ENCODE measurements around the gene NTF3. TPM values are rescaled to one million over a fixed set of nuclear protein-coding genes. Genes with fewer than 3 reads are reported as not detected.

Gene NTF3
- total RNA-seq, 1 experiment from 2014 or later: not detected

GRCh38 chr12:5537771-5538170 lies 105.9 kb downstream of the NTF3 start:
- Histone ChIP-seq H3K27ac (ENCODE audit: low read depth, low read length) (no peak overlapping the region), H3K27me3 (ENCODE audit: insufficient read depth, low read length) (peaks cover 33% of the 10 kb centered on the region; the same call in 1 of the 2 replicates), H2AFZ (ENCODE audit: low read depth, low read length, poor library complexity, severe bottlenecking) (no peak overlapping the region), H4K20me1 (ENCODE audit: insufficient read depth) (no peaks in the 10 kb centered on the region), H3K79me2 (ENCODE audit: insufficient read depth, low read length) (no peaks in the 10 kb centered on the region), H3K9me3 (ENCODE audit: control insufficient read depth in 1 of 2, insufficient read depth in 1 of 2, low read depth in 1 of 2, low read length in 2 of 2) (no peaks in the 10 kb centered on the region), H3K9me2 (ENCODE audit: insufficient read depth) (no peaks in the 10 kb centered on the region), H3K4me1 (ENCODE audit: control insufficient read depth in 1 of 2, insufficient read depth in 2 of 2, low read length in 2 of 2) (no peaks in the 10 kb centered on the region), H3K36me3 (ENCODE audit: control insufficient read depth in 1 of 2, insufficient read depth in 2 of 2, low read length in 2 of 2) (no peaks in the 10 kb centered on the region), H3K4me3 (replicated peaks in 1 of 2; ENCODE audit: low read depth in 1 of 2, low read length in 2 of 2) (no peak overlapping the region), H3K9ac (ENCODE audit: low read length) (no peak overlapping the region), H3K4me2 (ENCODE audit: low read length) (no peak overlapping the region)
- ChIA-PET POLR2A (no interaction called here), RAD21 (ENCODE audit: low non-redundant PET in 1 of 2, low total read pairs in 2 of 2, uncharacterized antibody in 2 of 2, unreplicated experiment in 2 of 2) (no interaction called here), CTCF (no interaction called here)
- TF ChIP-seq CBX3 (IDR thresholded peaks at IDR 0.05; ENCODE audit: low read depth) (no peak), YY1 (IDR thresholded peaks at IDR 0.05; ENCODE audit: extremely low read depth, insufficient replicate concordance, low read depth, low read length) (no peak), ZNF274 (IDR thresholded peaks at IDR 0.05; ENCODE audit: low read depth, low read length) (no peak), FOSL1 (IDR thresholded peaks at IDR 0.05; ENCODE audit: low read depth) (no peak), ATF3 (IDR thresholded peaks at IDR 0.05) (no peak), JUND (IDR thresholded peaks at IDR 0.05) (no peak), EZH2phosphoT487 (IDR thresholded peaks at IDR 0.05; ENCODE audit: borderline replicate concordance) (no peak), CEBPB (IDR thresholded peaks at IDR 0.05; ENCODE audit: low read depth) (no peak), POLR2A (IDR thresholded peaks at IDR 0.05; ENCODE audit: borderline replicate concordance, extremely low read depth, insufficient read depth, insufficient read length) (no peak), EGR1 (IDR thresholded peaks at IDR 0.05; ENCODE audit: low read depth) (no peak), ZBTB33 (IDR thresholded peaks at IDR 0.05; ENCODE audit: extremely low read depth, insufficient replicate concordance, low read length) (no peak), EZH2 (IDR thresholded peaks at IDR 0.05) (no peak), ELF1 (IDR thresholded peaks at IDR 0.05; ENCODE audit: borderline replicate concordance, low read depth) (no peak), CTCF (IDR thresholded peaks at IDR 0.05 in 2 of 3, conservative IDR thresholded peaks at IDR 0.05 in 1 of 3; ENCODE audit: borderline replicate concordance in 1 of 3, insufficient read depth in 1 of 3, low read depth in 2 of 3, low read length in 2 of 3) (no peak), MAX (IDR thresholded peaks at IDR 0.05) (no peak), SP1 (IDR thresholded peaks at IDR 0.05; ENCODE audit: low read depth) (no peak)
- intact Hi-C loops (cut with micrococcal nuclease): no loop called here
- ATAC-seq (no peak), DNase-seq (ENCODE audit: low read depth, low spot score) (no peak)
- no TSS peak for BruUV-seq (replicated peaks)
